GM06990 (cell line): ENCODE measurements around the gene GPR153.
A peak's percentile ranks its signal among the peaks of the same experiment; 100 is the strongest.

Experiments
- DNase-seq: peaks from one replicate; pipeline ENCODE4 v3.0.0-alpha.2; 2011; ENCODE audit not compliant: insufficient read length; ENCODE audit errors: extremely low read depth
- H3K27me3 ChIP-seq: replicated peaks from 2 replicates; pipeline ENCODE4 v1.6.0; 2011; ENCODE audit warnings: low read length; ENCODE audit not compliant: control insufficient read depth, insufficient read depth
- H3K36me3 ChIP-seq: 2 replicates; pipeline ENCODE4 v1.5.1; 2011; ENCODE audit warnings: low read length; ENCODE audit not compliant: control insufficient read depth, insufficient read depth
- H3K4me3 ChIP-seq: replicated peaks from 2 replicates; pipeline ENCODE4 v1.5.1; 2011; ENCODE audit warnings: low read depth, mild to moderate bottlenecking, control low read depth, low read length
- TF ChIP-seq, protein P1 (sequence below): IDR thresholded peaks from 2 replicates; pipeline ENCODE4 v1.5.1; 2011; ENCODE audit warnings: low read length, control low read depth, mild to moderate bottlenecking, inconsistent platforms; ENCODE audit not compliant: insufficient read depth, poor library complexity, severe bottlenecking

GPR153 gene

DNA sequence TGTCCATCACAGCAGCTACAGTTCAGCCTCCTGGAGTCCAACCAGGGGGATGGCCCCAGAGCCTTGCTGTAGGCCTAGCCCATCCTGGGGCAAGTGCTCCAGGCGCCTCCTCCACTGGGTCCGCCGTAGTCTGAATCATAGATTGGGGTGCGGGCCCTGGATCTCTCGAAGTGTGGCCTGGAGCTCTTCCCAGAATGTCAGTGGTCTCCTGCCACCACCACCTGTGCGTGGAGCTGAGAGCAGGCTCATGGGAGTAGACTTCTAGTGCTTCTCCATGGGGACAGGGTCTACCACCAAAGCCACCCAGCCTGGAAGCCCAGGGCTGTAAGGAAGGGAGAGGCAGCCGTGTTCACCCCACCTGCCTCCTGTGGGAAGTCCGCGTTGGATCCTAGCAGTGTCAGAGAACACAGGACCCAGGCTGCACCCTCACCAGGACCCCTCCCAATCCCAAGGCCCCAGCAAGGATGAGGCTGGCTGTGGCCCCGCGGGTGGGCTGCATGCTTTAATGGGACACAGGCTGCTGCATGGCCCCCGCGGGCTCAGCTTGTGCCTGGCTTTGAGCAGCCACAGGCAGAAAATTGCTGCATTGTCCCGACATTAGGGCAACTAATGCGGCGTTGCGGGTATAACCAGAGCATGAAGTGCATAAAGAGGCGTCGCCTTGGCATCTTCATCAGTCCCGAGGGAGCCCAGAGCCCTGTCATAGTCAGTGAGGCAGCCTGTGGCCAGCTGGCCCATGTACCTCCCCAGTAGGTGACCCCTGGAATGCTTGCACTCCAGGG, 17.7 kb downstream of the GPR153 start:
- TF ChIP-seq, protein P1, sequence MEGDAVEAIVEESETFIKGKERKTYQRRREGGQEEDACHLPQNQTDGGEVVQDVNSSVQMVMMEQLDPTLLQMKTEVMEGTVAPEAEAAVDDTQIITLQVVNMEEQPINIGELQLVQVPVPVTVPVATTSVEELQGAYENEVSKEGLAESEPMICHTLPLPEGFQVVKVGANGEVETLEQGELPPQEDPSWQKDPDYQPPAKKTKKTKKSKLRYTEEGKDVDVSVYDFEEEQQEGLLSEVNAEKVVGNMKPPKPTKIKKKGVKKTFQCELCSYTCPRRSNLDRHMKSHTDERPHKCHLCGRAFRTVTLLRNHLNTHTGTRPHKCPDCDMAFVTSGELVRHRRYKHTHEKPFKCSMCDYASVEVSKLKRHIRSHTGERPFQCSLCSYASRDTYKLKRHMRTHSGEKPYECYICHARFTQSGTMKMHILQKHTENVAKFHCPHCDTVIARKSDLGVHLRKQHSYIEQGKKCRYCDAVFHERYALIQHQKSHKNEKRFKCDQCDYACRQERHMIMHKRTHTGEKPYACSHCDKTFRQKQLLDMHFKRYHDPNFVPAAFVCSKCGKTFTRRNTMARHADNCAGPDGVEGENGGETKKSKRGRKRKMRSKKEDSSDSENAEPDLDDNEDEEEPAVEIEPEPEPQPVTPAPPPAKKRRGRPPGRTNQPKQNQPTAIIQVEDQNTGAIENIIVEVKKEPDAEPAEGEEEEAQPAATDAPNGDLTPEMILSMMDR, result no peak
- H3K4me3 ChIP-seq, result no peak overlapping the region
- peak; percentile 6 for DNase-seq
- H3K36me3 ChIP-seq, result no peaks in the 10 kb centered on the region
- peaks cover 10% of the 10 kb centered on the region for H3K27me3 ChIP-seq

DNA sequence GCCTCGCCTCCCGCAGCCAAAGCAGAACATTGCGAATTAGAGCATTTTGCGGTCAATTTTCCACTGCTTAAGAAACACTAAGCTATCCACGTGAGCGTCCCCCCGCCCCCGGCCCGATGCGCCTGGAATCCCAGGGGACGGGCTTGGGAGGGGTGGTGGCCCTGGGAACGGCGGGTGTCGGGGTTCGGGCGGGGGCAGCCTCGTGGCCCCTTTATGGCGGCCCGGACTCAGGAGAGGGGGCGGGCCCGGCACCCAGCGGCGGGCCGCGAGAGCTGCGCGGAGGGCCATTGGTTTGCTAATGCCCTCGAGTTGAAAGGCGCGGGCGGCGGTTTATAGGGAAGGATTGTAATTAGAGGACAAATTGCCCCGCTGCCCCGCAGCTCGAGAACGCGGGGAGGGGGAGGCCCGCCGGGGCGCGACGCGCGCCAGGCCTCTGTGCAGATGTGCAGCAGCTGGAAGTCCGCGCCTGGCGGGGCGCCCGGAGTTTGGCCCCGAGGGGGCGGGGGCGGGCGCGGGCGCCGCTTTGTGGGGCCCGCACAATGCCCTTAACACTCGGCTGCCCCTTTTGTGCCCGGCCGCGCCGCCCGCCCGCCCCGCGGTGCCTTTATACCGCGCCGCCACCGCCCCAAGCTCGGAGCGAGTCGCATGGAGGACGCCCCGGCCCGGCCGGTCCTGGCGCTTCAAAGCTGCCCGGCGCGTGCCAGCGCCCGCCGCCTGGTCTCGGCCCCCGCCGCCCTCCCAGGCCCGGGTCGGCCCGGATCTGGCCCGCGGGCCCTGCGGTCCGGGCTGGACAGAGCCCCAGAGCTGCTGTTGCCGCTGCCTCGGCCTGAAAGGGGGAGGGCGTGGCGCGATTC, 18.8 kb downstream of the GPR153 start:
- H3K27me3 ChIP-seq, result peaks cover 10% of the 10 kb centered on the region
- DNase-seq, result peak; percentile 13
- TF ChIP-seq, protein P1, result no peak
- H3K4me3 ChIP-seq, result no peak overlapping the region
- H3K36me3 ChIP-seq, result no peaks in the 10 kb centered on the region

DNA sequence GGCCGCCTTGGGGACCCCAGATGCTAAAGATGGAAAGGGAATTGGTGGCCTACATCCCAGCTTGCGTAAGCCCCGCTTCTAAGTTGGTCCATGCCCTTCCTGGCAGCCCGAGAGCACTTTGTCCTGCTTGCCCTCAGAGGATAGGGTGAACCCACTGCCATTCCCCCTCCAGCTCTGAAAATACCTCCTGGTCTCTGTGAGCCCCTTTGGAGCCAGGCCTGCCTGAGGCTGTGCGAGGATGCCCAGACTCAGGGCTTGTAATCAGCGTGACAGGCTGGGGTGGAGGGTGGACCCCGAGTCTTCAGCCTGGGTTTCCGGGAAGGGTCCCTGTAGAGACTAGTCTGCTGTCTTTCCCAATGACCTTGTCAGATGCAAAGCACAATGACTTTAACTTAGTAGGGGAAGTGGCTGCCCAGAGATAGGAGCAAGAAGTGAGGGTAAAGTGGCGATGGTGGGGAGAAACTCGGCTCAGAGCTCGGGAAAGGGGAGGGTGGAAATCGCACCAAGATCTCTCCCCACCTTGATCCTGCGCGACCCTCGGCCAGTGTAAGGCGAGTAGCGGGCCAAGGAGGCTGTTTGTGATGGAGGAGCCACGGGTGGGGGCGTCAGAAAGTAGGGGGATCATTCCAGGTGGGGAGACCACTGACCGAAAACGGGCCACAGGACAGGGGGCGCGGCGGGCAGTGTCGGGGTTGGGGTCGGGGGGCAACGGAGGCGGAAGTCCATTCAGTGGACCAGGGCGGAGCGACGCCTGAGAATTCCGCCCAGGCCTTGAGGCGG, 19.6 kb downstream of the GPR153 start:
- Histone ChIP-seq H3K27me3 (peaks cover 10% of the 10 kb centered on the region), H3K4me3 (no peak overlapping the region), H3K36me3 (no peaks in the 10 kb centered on the region)
- TF ChIP-seq, protein P1, result no peak
- no peak for DNase-seq

DNA sequence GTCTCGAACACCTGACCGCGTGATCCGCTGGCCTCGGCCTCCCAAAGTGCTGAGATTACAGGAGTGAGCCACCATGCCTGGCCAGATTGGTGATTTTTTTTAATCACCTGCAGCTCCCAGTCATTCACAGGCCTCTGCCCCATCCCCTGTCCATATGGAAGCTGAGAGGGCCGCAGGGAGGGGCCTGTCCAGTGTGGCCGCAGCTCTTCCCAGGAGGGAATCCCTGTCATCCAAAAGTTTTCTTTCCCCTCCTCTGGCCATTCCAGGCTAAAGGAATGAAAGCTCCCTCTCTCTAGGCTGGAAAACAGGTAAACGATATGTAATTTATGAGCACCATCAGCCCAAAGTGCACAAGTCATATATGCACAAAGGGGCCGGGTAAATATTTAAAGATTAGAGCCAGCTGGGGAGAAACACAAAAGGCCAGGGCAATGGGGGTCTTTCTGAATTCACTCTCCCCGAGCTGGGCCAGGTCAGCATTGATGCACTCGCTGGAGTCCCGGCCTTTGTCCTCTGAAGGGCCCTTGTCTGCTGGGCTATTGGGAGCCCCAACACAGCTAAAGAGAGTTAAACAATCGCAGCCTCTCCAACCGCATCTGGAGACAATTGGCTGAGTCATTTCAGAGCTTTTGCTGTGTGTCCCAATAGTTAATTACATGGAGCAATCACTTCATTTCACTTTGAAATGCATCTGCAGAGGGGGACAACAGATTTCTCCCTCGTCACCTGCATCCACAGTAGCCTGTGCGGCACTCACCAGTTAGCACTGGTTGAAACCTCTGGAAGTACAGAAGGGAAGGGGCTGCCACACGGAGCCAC, 20.7 kb downstream of the GPR153 start:
- Histone ChIP-seq H3K4me3 (no peak overlapping the region), H3K36me3 (no peaks in the 10 kb centered on the region), H3K27me3 (peaks cover 10% of the 10 kb centered on the region)
- TF ChIP-seq, protein P1, result no peak
- no peak for DNase-seq

DNA sequence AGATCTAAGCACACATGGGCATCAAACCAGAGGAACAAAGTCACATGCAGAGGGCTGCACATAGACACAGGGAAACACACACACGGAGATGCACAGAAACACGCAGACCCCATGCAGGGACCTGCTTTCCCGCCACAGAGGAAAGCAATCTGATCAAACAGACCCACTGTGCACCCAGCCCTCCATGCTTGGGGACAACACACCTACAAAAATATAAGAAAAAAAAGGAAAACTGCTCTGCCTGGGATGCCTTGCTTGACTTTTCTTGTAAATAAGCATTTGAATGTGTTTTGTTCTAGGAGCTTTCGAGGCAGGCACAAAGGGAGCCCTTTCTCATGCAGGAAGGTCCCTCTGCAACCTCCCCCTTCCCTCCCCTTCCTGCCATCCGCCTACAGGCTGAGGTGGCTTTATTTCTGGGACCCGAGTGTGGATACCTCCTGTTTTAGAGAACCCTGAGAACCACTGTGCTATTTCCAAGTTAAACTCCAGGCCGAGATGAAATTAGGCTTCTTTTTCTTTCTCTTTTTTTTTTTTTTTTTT, 21.6 kb downstream of the GPR153 start:
- no peaks in the 10 kb centered on the region for H3K36me3 ChIP-seq
- H3K4me3 ChIP-seq, result no peak overlapping the region
- no peak for DNase-seq
- TF ChIP-seq, protein P1, result no peak
- H3K27me3 ChIP-seq, result peaks cover 8% of the 10 kb centered on the region
